Fibroblast of lung (primary cell): Measurements from ENCODE around the gene DCST2. TPM values are rescaled to one million over a fixed set of nuclear protein-coding genes. Genes with fewer than 3 reads are reported as not detected.

Experiments used
- DNase-seq, 2 donors: peaks; one replicate each; pipeline versions ENCODE4 v3.0.0 to v3.0.0-alpha.2; 2010; ENCODE audit warnings: low read depth in 2 of 2
- H2AFZ ChIP-seq: 2 replicates; pipeline ENCODE4 v1.5.1; 2012; ENCODE audit warnings: low read length, control low read depth, inconsistent platforms
- H3K27ac ChIP-seq: 2 replicates; pipeline ENCODE4 v1.5.1; 2011; ENCODE audit warnings: low read length, control low read depth; ENCODE audit not compliant: insufficient read depth
- H3K27me3 ChIP-seq: 2 replicates; pipeline ENCODE4 v1.5.1; 2011; ENCODE audit warnings: mild to moderate bottlenecking, low read length; ENCODE audit not compliant: control insufficient read depth, insufficient read depth
- H3K36me3 ChIP-seq: 2 replicates; pipeline ENCODE4 v1.5.1; 2011; ENCODE audit warnings: low read length; ENCODE audit not compliant: control insufficient read depth, insufficient read depth
- H3K4me1 ChIP-seq: 2 replicates; pipeline ENCODE4 v1.5.1; 2011; ENCODE audit warnings: low read length; ENCODE audit not compliant: control insufficient read depth, insufficient read depth; ENCODE audit errors: extremely low read depth
- H3K4me2 ChIP-seq: 2 replicates; pipeline ENCODE4 v1.5.1; 2011; ENCODE audit warnings: low read length, control low read depth; ENCODE audit not compliant: insufficient read depth; ENCODE audit errors: extremely low read depth
- H3K4me3 ChIP-seq, 4 experiments: fragments of 200-600 bp in 1 of 4; sonication (generic) in 1 of 4; replicated peaks in 1 of 4; 2 replicates each; pipeline ENCODE4 v1.5.1; 2011 to 2016; ENCODE audit warnings: low read length in 4 of 4, low read depth in 3 of 4, mild to moderate bottlenecking in 3 of 4, control low read depth in 2 of 4, inconsistent platforms in 1 of 4, mixed read lengths in 1 of 4; ENCODE audit not compliant: insufficient read depth in 1 of 4; ENCODE audit errors: control extremely low read depth in 1 of 4
- H3K79me2 ChIP-seq: 2 replicates; pipeline ENCODE4 v1.5.1; 2012; ENCODE audit warnings: mild to moderate bottlenecking, low read length, inconsistent platforms; ENCODE audit not compliant: control insufficient read depth, insufficient read depth
- H3K9ac ChIP-seq: 2 replicates; pipeline ENCODE4 v1.5.1; 2011; ENCODE audit warnings: mild to moderate bottlenecking, low read length, control low read depth; ENCODE audit not compliant: insufficient read depth
- H3K9me3 ChIP-seq: 2 replicates; pipeline ENCODE4 v1.5.1; 2012; ENCODE audit warnings: low read depth, low read length; ENCODE audit not compliant: control insufficient read depth, insufficient read depth
- H4K20me1 ChIP-seq: 2 replicates; pipeline ENCODE4 v1.5.1; 2011; ENCODE audit warnings: low read length; ENCODE audit not compliant: control insufficient read depth, insufficient read depth; ENCODE audit errors: extremely low read depth
- CTCF ChIP-seq, 2 donors: IDR thresholded peaks in 1 of 2; conservative IDR thresholded peaks in 1 of 2; 1 replicate in 1 of 2; 2 replicates in 1 of 2; pipeline ENCODE4 v1.5.1; 2011 to 2012; ENCODE audit warnings: low read length in 2 of 2, control low read depth in 1 of 2, inconsistent platforms in 1 of 2, low read depth in 1 of 2, mild to moderate bottlenecking in 1 of 2
- EZH2 ChIP-seq: IDR thresholded peaks from 2 replicates; pipeline ENCODE4 v1.5.1; 2012; ENCODE audit warnings: low read length, control low read depth, mild to moderate bottlenecking; ENCODE audit errors: missing control alignments
- polyA plus RNA-seq, 2 donors: library from polyadenylated mRNA; depleted of rRNA in 1 of 2; stranded (reverse) in 1 of 2; unstranded in 1 of 2; fragments of >200 nt; gene quantifications; 2 replicates each; pipeline ENCODE4 v1.2.1, GENCODE V29; 2011 to 2012; ENCODE audit warnings: missing spikeins in 1 of 2
- total RNA-seq: library from RNA; depleted of rRNA; stranded (reverse); fragments of >200 nt; gene quantifications from 2 replicates; pipeline ENCODE4 v1.2.1, GENCODE V29; 2014

The DCST2 gene
- total and polyA plus RNA-seq, 2 donors (not counting 1 experiment from before 2014, with no cell fraction given) = 0.06 to 0.17 TPM

DNA sequence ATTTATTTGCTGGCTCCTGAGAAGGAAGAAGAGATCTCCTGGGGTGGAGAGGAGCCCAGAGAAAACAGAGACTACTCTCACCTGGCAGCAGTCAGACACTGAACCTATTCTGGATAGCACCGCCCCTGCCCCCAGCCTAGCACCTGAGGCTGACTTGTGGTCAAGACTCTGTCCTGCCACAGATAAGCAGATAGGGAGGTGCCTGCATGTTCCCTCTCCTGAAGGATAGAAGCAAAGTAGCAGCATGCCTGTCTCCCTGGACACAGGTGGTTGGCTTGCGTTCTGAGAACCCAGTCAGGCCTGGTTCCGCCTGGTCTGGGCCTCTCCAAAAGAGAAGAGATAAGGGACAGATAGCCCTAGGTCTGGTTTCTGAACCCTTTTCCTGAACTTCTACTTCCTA lies 43.8 kb upstream of the DCST2 start:
- H3K36me3 ChIP-seq = no peaks in the 10 kb centered on the region
- peaks cover 67% of the 10 kb centered on the region for H3K27me3 ChIP-seq
- DNase-seq = no peak
- no peaks in the 10 kb centered on the region for H3K9me3 ChIP-seq
- H3K4me3 ChIP-seq = no peak overlapping the region
- no peaks in the 10 kb centered on the region for H3K4me1 ChIP-seq
- no peak overlapping the region for H3K4me2 ChIP-seq
- no peak overlapping the region for H3K27ac ChIP-seq
- no peak for TF ChIP-seq CTCF (conservative IDR thresholded peaks at IDR 0.05 in 1 of 2, IDR thresholded peaks at IDR 0.05 in 1 of 2; ENCODE audit: low read depth in 1 of 2, low read length in 2 of 2)
- no peak for TF ChIP-seq EZH2
- no peaks in the 10 kb centered on the region for H4K20me1 ChIP-seq
- no peaks in the 10 kb centered on the region for H3K79me2 ChIP-seq
- H2AFZ ChIP-seq = no peak overlapping the region
- H3K9ac ChIP-seq = no peak overlapping the region

- Histone ChIP-seq H3K27me3 (peaks cover 59% of the 10 kb centered on the region), H2AFZ (no peak overlapping the region), H3K9ac (no peak overlapping the region), H3K4me3 (no peak overlapping the region), H3K36me3 (no peaks in the 10 kb centered on the region), H3K27ac (no peak overlapping the region), H3K4me1 (no peaks in the 10 kb centered on the region), H4K20me1 (no peaks in the 10 kb centered on the region), H3K9me3 (no peaks in the 10 kb centered on the region), H3K79me2 (no peaks in the 10 kb centered on the region), H3K4me2 (no peak overlapping the region)
- TF ChIP-seq EZH2 (no peak), CTCF (conservative IDR thresholded peaks at IDR 0.05 in 1 of 2, IDR thresholded peaks at IDR 0.05 in 1 of 2; ENCODE audit: low read depth in 1 of 2, low read length in 2 of 2) (no peak)
- DNase-seq = no peak
Measured at GRCh38 chr1:155076371-155076770, 42.8 kb upstream of the DCST2 start.

- Histone ChIP-seq H2AFZ (no peak overlapping the region), H3K4me3 (no peak overlapping the region), H3K9me3 (no peaks in the 10 kb centered on the region), H3K4me1 (peaks cover 2% of the 10 kb centered on the region), H3K4me2 (no peak overlapping the region), H3K36me3 (no peaks in the 10 kb centered on the region), H3K9ac (no peak overlapping the region), H3K79me2 (no peaks in the 10 kb centered on the region), H3K27me3 (peaks cover 51% of the 10 kb centered on the region), H4K20me1 (no peaks in the 10 kb centered on the region), H3K27ac (no peak overlapping the region)
- no peak for TF ChIP-seq EZH2
- TF ChIP-seq CTCF (conservative IDR thresholded peaks at IDR 0.05 in 1 of 2, IDR thresholded peaks at IDR 0.05 in 1 of 2; ENCODE audit: low read depth in 1 of 2, low read length in 2 of 2) = no peak
- DNase-seq = no peak
Measured at GRCh38 chr1:155075535-155075934, 42.0 kb upstream of the DCST2 start.
